Lower lobe of right lung (tissue), 2 donors: ENCODE results near the gene CBFA2T3. TPM values are rescaled to one million over a fixed set of nuclear protein-coding genes. Genes with fewer than 3 reads are reported as not detected.

Experiments used
- ATAC-seq, 2 donors: fragments of 200-7000 bp; cut with Tn5 transposase; one replicate each; pipeline ENCODE4 v1.9.1; 2020 to 2022; ENCODE audit warnings: mild to moderate bottlenecking in 2 of 2, moderate library complexity in 2 of 2
- DNase-seq: peaks from one replicate; pipeline ENCODE4 v3.0.0-alpha.2; 2020
- H3K27ac ChIP-seq: fragments of 200-600 bp; one replicate; pipeline ENCODE4 v1.8.0; 2022
- H3K27me3 ChIP-seq: fragments of 200-600 bp; one replicate; pipeline ENCODE4 v1.8.0; 2022; ENCODE audit warnings: low read depth
- H3K36me3 ChIP-seq: fragments of 200-600 bp; one replicate; pipeline ENCODE4 v1.8.0; 2022; ENCODE audit warnings: mild to moderate bottlenecking
- H3K4me1 ChIP-seq: fragments of 200-600 bp; one replicate; pipeline ENCODE4 v1.8.0; 2022
- H3K4me3 ChIP-seq: fragments of 200-600 bp; one replicate; pipeline ENCODE4 v1.8.0; 2022; ENCODE audit warnings: mild to moderate bottlenecking
- H3K9me3 ChIP-seq: fragments of 200-600 bp; one replicate; pipeline ENCODE4 v1.8.0; 2022
- intact Hi-C: fragments of 100-400 bp; cut with DNase I; formaldehyde crosslinking; loops from one replicate; pipeline ENCODE4 v1.11.0; 2022
- total RNA-seq: library from RNA; stranded (reverse); fragmentation: NEBNext Ultra II Directional; extraction: Animal tissue kit (Norgen Biotek cat#: 25700); gene quantifications from one replicate; pipeline ENCODE4 v1.2.1, GENCODE V29; 2021
- TF ChIP-seq, protein P1 (sequence below): fragments of 200-600 bp; IDR thresholded peaks from one replicate; pipeline ENCODE4 v1.8.0; 2022; ENCODE audit warnings: antibody characterized with exemption, mild to moderate bottlenecking
- donor health status: DM: no; HTN: yes; CAD: no; lungs with severe emphysema.

The CBFA2T3 gene
- total RNA-seq, 1 donor from 2014 or later, result 14.3 TPM

DNA sequence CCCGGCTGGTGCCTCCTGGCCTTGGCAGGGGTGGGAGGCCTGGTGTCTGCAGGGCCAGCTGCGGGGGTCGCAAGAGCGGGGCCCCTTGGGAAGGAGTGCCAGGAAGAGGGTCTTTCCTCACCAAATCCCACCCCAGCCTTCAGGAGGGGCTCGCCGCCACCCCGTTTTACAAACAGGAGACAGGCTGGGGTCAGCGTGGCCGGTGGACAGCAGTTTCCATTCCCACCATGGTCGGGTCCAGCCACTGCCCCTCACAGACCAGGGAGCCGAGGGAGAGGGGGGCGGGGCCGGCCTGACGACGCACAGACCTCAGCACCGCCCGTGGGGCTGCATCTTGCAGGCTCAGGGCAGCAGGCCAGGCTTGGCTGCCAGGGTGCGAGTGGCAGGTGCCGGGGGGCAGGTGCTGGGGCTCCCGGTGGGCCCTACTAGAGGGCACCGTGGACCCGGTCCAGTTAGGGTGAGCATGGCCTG lies 7.6 kb downstream of the CBFA2T3 start:
- DNase-seq (peak; percentile 41), ATAC-seq (no peak)
- intact Hi-C loops, result no loop called here
- TF ChIP-seq, protein P1, sequence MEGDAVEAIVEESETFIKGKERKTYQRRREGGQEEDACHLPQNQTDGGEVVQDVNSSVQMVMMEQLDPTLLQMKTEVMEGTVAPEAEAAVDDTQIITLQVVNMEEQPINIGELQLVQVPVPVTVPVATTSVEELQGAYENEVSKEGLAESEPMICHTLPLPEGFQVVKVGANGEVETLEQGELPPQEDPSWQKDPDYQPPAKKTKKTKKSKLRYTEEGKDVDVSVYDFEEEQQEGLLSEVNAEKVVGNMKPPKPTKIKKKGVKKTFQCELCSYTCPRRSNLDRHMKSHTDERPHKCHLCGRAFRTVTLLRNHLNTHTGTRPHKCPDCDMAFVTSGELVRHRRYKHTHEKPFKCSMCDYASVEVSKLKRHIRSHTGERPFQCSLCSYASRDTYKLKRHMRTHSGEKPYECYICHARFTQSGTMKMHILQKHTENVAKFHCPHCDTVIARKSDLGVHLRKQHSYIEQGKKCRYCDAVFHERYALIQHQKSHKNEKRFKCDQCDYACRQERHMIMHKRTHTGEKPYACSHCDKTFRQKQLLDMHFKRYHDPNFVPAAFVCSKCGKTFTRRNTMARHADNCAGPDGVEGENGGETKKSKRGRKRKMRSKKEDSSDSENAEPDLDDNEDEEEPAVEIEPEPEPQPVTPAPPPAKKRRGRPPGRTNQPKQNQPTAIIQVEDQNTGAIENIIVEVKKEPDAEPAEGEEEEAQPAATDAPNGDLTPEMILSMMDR, result no peak
- Histone ChIP-seq H3K27me3 (peaks cover 22% of the 10 kb centered on the region), H3K9me3 (no peaks in the 10 kb centered on the region), H3K36me3 (no peaks in the 10 kb centered on the region), H3K4me3 (no peak overlapping the region), H3K4me1 (peaks cover 32% of the 10 kb centered on the region), H3K27ac (no peak overlapping the region)

DNA sequence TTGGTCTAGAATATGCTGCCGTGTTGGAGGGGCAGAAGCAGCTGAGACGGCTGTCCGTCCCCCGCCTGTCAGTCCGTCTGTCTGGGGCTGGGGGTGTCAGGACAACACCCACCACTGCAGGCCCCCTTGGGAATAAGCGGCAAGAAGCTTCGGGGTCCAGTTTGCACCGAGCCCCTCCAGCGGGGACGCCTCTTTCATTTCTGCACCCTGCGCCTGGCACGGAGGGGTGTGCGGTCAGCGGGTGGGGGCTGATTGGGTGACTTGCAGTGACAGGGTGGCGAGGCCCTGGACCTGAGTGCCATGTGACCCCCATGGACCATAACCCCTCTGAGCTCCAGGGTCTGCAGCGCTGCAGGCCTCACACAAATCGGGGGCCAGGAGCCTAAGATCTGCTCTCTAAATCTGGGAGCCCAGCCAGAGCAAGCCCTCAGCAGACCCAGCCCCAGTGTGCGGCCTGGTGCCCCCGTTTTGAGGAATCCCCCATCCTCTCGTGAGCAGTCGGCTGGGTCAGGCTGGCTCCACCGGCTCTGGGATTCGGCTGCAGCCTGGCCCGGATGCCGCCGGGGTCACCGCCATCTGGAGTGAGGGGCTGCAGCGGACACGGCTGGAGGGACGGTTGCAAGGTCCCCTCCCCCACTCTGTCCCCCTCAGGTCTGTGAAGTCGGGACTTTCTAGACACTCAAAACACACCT lies 8.3 kb downstream of the CBFA2T3 start:
- H3K9me3 ChIP-seq, result no peaks in the 10 kb centered on the region
- H3K4me3 ChIP-seq, result no peak overlapping the region
- TF ChIP-seq, protein P1, result no peak
- H3K36me3 ChIP-seq, result no peaks in the 10 kb centered on the region
- peaks cover 22% of the 10 kb centered on the region for H3K27me3 ChIP-seq
- ATAC-seq (no peak), DNase-seq (peak; percentile 34)
- peaks cover 32% of the 10 kb centered on the region for H3K4me1 ChIP-seq
- no peak overlapping the region for H3K27ac ChIP-seq
- intact Hi-C loops, result no loop called here

DNA sequence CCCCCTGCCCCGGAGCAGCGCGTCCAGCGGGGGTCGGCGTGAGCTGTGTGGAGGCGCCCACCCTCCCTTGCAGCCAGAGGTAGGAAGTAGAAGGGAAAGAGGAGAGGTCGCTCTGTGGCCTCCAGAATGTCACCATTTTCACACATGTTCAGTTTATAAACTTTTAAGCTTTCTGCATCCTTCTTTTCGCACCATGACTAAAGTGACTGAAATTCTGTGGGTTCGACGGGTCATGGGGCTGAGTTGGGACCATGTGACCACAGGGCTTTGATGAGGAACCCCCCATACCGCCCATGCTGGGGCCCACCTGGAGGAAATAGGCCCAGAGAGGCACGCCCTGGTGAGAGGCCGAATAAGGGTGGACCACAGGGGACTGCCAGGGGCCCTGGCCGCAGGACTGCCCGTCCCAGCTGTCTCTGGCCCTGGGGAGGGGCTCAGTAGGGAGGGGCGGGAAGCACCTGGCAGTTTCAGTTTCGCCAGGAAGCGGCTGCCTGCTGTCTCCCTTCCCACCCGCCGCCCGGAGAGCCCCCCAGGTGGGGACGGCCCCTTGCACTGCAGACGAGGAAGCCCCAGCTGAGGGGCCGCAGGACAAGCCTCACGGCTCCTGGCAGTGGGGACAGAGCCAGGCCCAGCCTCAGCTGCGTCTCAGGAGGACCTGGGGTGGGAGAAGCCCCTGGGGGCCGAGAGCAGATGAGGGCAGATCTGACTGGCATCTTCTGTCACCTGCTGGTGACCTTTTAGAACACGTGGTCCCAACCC lies 9.0 kb downstream of the CBFA2T3 start:
- DNase-seq, result no peak
- ATAC-seq, result peak; percentile 13 to 46
- Histone ChIP-seq H3K9me3 (no peaks in the 10 kb centered on the region), H3K27ac (no peak overlapping the region), H3K36me3 (no peaks in the 10 kb centered on the region), H3K4me1 (peaks cover 32% of the 10 kb centered on the region), H3K27me3 (peaks cover 22% of the 10 kb centered on the region), H3K4me3 (no peak overlapping the region)
- TF ChIP-seq, protein P1, result no peak
- intact Hi-C loops, result no loop called here

DNA sequence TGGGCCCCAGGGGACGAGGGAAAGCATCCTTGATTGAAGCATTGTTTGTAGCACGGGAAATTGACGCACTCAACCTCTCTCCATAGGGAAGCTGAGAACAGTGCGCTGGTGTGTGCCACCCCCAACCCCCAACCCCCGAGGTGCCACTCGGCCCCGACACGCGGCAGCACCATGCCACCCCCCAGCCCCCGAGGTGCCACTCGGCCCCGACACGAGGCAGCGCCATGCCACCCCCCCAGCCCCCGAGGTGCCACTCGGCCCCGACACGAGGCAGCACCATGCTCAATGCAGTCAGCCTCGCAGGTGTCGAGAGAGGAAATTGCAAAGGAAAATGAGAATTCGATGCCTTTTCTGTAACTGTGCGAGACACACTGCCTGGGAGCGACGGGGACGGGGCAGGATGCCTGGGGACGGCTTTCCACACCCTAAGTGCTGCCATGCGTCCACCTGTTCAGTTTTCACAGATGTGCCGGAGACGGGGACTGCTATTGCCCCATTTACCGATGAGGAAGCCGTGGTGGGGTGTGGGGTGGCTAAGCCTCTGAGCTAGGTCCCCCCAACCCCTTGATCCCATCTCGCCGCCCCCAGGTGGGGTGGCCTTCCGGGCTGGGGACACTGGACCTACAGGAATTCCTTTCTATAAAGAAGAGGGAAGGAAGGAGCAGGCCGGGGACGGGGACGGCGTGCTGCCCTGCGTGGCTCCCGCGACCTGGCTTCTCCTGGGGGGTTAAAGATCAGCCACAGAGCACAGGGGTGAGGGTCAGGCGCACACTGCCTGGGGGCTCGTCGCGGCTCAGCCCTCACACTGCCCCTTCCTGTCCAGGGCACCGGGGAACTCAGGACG lies 9.8 kb downstream of the CBFA2T3 start:
- TF ChIP-seq, protein P1, result no peak
- no peak overlapping the region for H3K27ac ChIP-seq

DNA sequence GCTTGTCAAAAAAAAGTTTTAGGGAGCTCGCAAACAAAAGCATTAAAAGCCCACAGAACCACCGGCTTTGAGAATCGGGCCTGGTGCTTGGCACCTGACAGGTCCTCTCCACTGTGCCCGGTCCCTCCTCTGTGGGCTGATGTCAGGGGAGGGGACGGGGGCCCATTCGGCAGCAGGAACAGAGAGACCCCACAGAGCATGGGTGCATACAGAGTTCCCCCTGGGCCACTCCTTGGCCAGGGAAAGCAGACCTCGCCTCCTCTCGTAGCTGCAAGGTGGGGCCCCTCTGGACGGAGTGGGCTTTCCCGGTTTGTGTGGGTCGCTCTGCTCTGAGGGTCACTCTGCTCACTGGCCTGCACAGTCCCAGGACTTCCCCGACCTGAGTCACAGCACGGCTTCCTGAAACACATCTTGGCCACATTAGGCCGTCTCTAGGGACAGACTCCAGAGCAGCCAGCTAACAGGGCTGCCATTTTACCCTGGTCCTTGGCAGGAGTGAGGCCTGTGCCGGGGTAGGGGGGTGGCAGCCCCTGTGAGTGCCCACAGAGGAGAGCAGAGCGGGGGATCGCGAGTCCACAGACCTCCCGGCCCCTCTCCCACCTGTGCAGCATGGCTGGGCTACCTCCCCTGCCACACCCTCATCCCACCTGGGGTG lies 11.1 kb downstream of the CBFA2T3 start:
- TF ChIP-seq, protein P1, result no peak
- H3K4me3 ChIP-seq, result no peak overlapping the region
- peaks cover 22% of the 10 kb centered on the region for H3K27me3 ChIP-seq
- ATAC-seq (peak in 1 of 2 donors; percentile 6), DNase-seq (peak; percentile 31)
- H3K9me3 ChIP-seq, result no peaks in the 10 kb centered on the region
- H3K27ac ChIP-seq, result no peak overlapping the region
- no peaks in the 10 kb centered on the region for H3K36me3 ChIP-seq
- intact Hi-C loops, result no loop called here
- H3K4me1 ChIP-seq, result peaks cover 18% of the 10 kb centered on the region

More for the DNA sequence above, 9.8 kb downstream of the CBFA2T3 start:
- no peaks in the 10 kb centered on the region for H3K36me3 ChIP-seq
- H3K4me1 ChIP-seq, result peaks cover 28% of the 10 kb centered on the region
- DNase-seq (peak; percentile 31), ATAC-seq (no peak)
- intact Hi-C loops, result no loop called here
- no peak overlapping the region for H3K4me3 ChIP-seq
- H3K9me3 ChIP-seq, result no peaks in the 10 kb centered on the region
- peaks cover 22% of the 10 kb centered on the region for H3K27me3 ChIP-seq
